DOHH2 (cell line): ENCODE measurements around the gene USH2A.

Source experiments
- H3F3A ChIP-seq: fragments of 200-600 bp; sonication (generic), shearing (Covaris generic); 2 replicates; pipeline ENCODE4 v1.6.0; 2016; ENCODE audit warnings: antibody characterized with exemption, mild to moderate bottlenecking; ENCODE audit not compliant: control insufficient read depth, insufficient read depth
- H3K27ac ChIP-seq: fragments of 200-600 bp; sonication (generic); 2 replicates; pipeline ENCODE4 v1.5.1; 2014; ENCODE audit warnings: low read depth, mild to moderate bottlenecking, low read length, moderate library complexity
- H3K27me3 ChIP-seq: fragments of 200-600 bp; sonication (generic); 2 replicates; pipeline ENCODE4 v1.6.1; 2014; ENCODE audit warnings: mild to moderate bottlenecking, low read length, mixed read lengths; ENCODE audit not compliant: control insufficient read depth
- H3K36me3 ChIP-seq: fragments of 200-600 bp; sonication (generic); 2 replicates; pipeline ENCODE4 v1.6.1; 2014; ENCODE audit warnings: mild to moderate bottlenecking, low read length, moderate library complexity, mixed read lengths; ENCODE audit not compliant: control insufficient read depth
- H3K4me1 ChIP-seq: fragments of 200-600 bp; sonication (generic); 2 replicates; pipeline ENCODE4 v1.6.1; 2014; ENCODE audit warnings: mild to moderate bottlenecking, low read length, mixed read lengths; ENCODE audit not compliant: control insufficient read depth
- H3K4me2 ChIP-seq: fragments of 200-600 bp; sonication (generic); 2 replicates; pipeline ENCODE4 v1.6.0; 2014; ENCODE audit warnings: mild to moderate bottlenecking, low read length, moderate library complexity
- H3K4me3 ChIP-seq: fragments of 200-600 bp; sonication (generic); 2 replicates; pipeline ENCODE4 v1.5.1; 2014; ENCODE audit warnings: mild to moderate bottlenecking, low read length, mixed read lengths
- H3K79me2 ChIP-seq: fragments of 200-600 bp; sonication (generic); 2 replicates; pipeline ENCODE4 v1.6.1; 2014; ENCODE audit warnings: mild to moderate bottlenecking, low read length, mixed read lengths; ENCODE audit not compliant: control insufficient read depth
- H3K9me2 ChIP-seq: fragments of 200-600 bp; sonication (generic); replicated peaks from 2 replicates; pipeline ENCODE4 v1.6.1; 2014; ENCODE audit warnings: mild to moderate bottlenecking, low read length, mixed read lengths; ENCODE audit not compliant: control insufficient read depth
- H3K9me3 ChIP-seq: fragments of 200-600 bp; sonication (generic); 2 replicates; pipeline ENCODE4 v1.6.1; 2014; ENCODE audit warnings: antibody characterized with exemption, low read length, mixed read lengths; ENCODE audit not compliant: control insufficient read depth, insufficient read depth
- H4K20me1 ChIP-seq: fragments of 200-600 bp; sonication (generic); 2 replicates; pipeline ENCODE4 v1.6.0; 2014; ENCODE audit warnings: low read depth, mild to moderate bottlenecking, antibody characterized with exemption, low read length, moderate library complexity; ENCODE audit not compliant: control insufficient read depth, insufficient read depth
- EZH2phosphoT487 ChIP-seq: fragments of 200-600 bp; sonication (generic); IDR thresholded peaks from 2 replicates; pipeline ENCODE4 v1.6.1; 2017; ENCODE audit warnings: borderline replicate concordance, mild to moderate bottlenecking, antibody characterized with exemption, low read length, moderate library complexity, mixed read lengths
- TF ChIP-seq, protein P1 (sequence below): fragments of 200-600 bp; sonication (generic); IDR thresholded peaks from one replicate; pipeline ENCODE4 v1.5.1; 2014; ENCODE audit warnings: antibody characterized with exemption, mild to moderate bottlenecking, low read depth, low read length; ENCODE audit not compliant: poor library complexity, severe bottlenecking

The USH2A gene

DNA sequence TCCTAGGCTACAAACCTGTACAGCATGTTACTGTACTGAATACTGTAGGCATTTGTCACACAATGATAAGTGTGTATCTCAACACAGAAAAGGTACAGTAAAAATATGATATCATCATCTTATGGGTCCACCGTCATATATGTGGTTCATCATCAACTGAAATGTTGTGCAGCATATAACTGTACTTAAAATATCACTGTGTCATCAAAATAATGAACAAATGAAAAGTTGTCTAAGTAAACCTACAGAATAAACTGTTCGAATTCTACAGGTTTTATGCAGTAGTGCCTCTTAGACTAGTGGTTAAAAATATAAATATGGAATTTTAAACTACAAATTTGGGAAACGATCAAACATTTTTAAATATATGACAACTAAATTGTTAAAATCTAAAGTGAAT is 527.4 kb downstream of the USH2A start:
- no peaks in the 10 kb centered on the region for H3K9me3 ChIP-seq
- no peak overlapping the region for H3K4me2 ChIP-seq

DNA sequence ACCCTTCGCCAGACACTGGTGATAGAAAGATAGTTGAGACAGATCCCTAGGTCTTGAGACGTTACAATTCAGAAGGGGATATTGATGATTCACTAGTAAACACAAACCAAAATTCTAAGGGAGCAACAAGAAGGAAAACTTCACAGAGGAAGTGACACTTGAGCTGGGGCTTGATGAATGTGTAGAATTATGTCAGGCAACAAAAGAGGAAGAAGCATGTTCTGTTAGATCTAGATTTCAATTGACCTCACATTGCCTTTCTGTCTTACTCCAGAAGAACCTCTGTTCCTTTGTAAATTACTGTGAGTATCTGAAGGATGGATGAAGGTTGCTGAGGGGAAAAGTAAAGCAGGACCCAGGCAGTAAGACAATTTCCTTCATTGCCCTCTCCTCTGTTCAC is 528.0 kb downstream of the USH2A start:
- H3K4me2 ChIP-seq = no peak overlapping the region
- TF ChIP-seq, protein P1, sequence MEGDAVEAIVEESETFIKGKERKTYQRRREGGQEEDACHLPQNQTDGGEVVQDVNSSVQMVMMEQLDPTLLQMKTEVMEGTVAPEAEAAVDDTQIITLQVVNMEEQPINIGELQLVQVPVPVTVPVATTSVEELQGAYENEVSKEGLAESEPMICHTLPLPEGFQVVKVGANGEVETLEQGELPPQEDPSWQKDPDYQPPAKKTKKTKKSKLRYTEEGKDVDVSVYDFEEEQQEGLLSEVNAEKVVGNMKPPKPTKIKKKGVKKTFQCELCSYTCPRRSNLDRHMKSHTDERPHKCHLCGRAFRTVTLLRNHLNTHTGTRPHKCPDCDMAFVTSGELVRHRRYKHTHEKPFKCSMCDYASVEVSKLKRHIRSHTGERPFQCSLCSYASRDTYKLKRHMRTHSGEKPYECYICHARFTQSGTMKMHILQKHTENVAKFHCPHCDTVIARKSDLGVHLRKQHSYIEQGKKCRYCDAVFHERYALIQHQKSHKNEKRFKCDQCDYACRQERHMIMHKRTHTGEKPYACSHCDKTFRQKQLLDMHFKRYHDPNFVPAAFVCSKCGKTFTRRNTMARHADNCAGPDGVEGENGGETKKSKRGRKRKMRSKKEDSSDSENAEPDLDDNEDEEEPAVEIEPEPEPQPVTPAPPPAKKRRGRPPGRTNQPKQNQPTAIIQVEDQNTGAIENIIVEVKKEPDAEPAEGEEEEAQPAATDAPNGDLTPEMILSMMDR = no peak
- TF ChIP-seq EZH2phosphoT487 = no peak
- H3K4me3 ChIP-seq = no peak overlapping the region
- no peak overlapping the region for H3K27ac ChIP-seq
- no peaks in the 10 kb centered on the region for H3F3A ChIP-seq
- no peaks in the 10 kb centered on the region for H3K27me3 ChIP-seq
- no peaks in the 10 kb centered on the region for H3K9me3 ChIP-seq
- no peaks in the 10 kb centered on the region for H3K9me2 ChIP-seq
- H3K36me3 ChIP-seq = no peaks in the 10 kb centered on the region
- no peaks in the 10 kb centered on the region for H4K20me1 ChIP-seq
- no peaks in the 10 kb centered on the region for H3K79me2 ChIP-seq
- H3K4me1 ChIP-seq = no peaks in the 10 kb centered on the region

More for the DNA sequence above, 527.4 kb downstream of the USH2A start:
- H3K79me2 ChIP-seq = no peaks in the 10 kb centered on the region
- H4K20me1 ChIP-seq = no peaks in the 10 kb centered on the region
- H3K27ac ChIP-seq = no peak overlapping the region
- no peaks in the 10 kb centered on the region for H3K27me3 ChIP-seq
- no peaks in the 10 kb centered on the region for H3F3A ChIP-seq
- TF ChIP-seq EZH2phosphoT487 = no peak
- TF ChIP-seq, protein P1 = no peak
- H3K9me2 ChIP-seq = no peaks in the 10 kb centered on the region
- H3K36me3 ChIP-seq = no peaks in the 10 kb centered on the region
- H3K4me3 ChIP-seq = no peak overlapping the region
- H3K4me1 ChIP-seq = no peaks in the 10 kb centered on the region

DNA sequence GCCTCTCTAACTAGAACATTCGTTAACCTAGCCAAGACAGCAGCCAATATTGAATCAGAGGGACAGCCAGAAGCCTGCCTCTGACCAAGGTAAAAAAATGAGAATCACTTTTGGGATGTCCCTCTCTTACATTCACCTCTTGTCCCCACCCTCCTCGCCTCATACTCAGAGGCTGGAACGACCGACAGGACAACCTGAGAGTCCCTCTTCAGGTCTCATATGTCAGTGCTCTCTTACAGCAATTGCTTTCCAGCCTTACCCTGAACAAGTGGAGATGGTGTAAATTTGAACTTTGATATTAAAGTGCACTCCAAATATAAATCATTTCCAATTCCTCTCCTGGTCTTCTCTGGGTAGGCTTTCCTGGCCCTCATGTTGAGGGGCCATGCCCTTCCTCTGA is 528.6 kb downstream of the USH2A start:
- Histone ChIP-seq H3K36me3 (no peaks in the 10 kb centered on the region), H4K20me1 (no peaks in the 10 kb centered on the region), H3K79me2 (no peaks in the 10 kb centered on the region), H3K9me3 (no peaks in the 10 kb centered on the region), H3K9me2 (no peaks in the 10 kb centered on the region), H3F3A (no peaks in the 10 kb centered on the region), H3K4me2 (no peak overlapping the region), H3K27ac (no peak overlapping the region), H3K4me1 (no peaks in the 10 kb centered on the region), H3K27me3 (no peaks in the 10 kb centered on the region), H3K4me3 (no peak overlapping the region)
- no peak for TF ChIP-seq EZH2phosphoT487
- TF ChIP-seq, protein P1 = no peak
